ENCODE results near the gene NPHP1. TPM values are rescaled to one million over a fixed set of nuclear protein-coding genes. Genes with fewer than 3 reads are reported as not detected.
"Not testable (repeated sequence)": the region's sequence is repeated elsewhere in the genome, so short reads cannot be mapped to it uniquely, and the experiment has no call there.

Gene NPHP1
- total and polyA plus RNA-seq, 2 donors (not counting 3 experiments of a cell fraction or from before 2014, with no cell fraction given) = 2.3 to 5.9 TPM

GRCh38 chr2:110090164-110090563 lies 114.6 kb downstream of the NPHP1 start:
- H3K4me3 ChIP-seq (replicated peaks in 1 of 3; ENCODE audit: insufficient read depth in 1 of 3, low read depth in 1 of 3, low read length in 3 of 3); H3K9me3 ChIP-seq (replicated peaks; ENCODE audit: control insufficient read depth, insufficient read depth, low read length); H3K27me3 ChIP-seq (ENCODE audit: control insufficient read depth in 2 of 2, insufficient read depth in 2 of 2, low read length in 2 of 2); H3K27ac ChIP-seq (ENCODE audit: insufficient read depth, low read depth, low read length); FAIRE-seq; intact Hi-C loops (cut with micrococcal nuclease); H3K9ac ChIP-seq (replicated peaks; ENCODE audit: extremely low read depth, insufficient read depth, low read length); H4K20me1 ChIP-seq (replicated peaks; ENCODE audit: control insufficient read depth, extremely low read depth, insufficient read depth, low read length); H3K4me2 ChIP-seq (ENCODE audit: insufficient read depth, low read length); H3K79me2 ChIP-seq (ENCODE audit: control insufficient read depth, insufficient read depth, low read length); BruUV-seq (replicated peaks); H3K36me3 ChIP-seq (ENCODE audit: control insufficient read depth in 2 of 2, extremely low read depth in 1 of 2, insufficient read depth in 2 of 2, low read length in 2 of 2); DNase-seq (ENCODE audit: low read depth, low spot score); dilution Hi-C loops (cut with MboI; ENCODE audit: extremely low pct_ligation_motif_present, low sequenced_read_pairs); H2AFZ ChIP-seq (ENCODE audit: low read depth, low read length); POLR2A ChIA-PET; H3K9me1 ChIP-seq (replicated peaks; ENCODE audit: control insufficient read depth, extremely low read depth, insufficient read depth, low read length); H3K4me1 ChIP-seq (ENCODE audit: control insufficient read depth, extremely low read depth, insufficient read depth, low read length); CTCF ChIA-PET: not testable (repeated sequence)

- dilution Hi-C loops (cut with MboI; ENCODE audit: extremely low pct_ligation_motif_present, low sequenced_read_pairs); H3K36me3 ChIP-seq (ENCODE audit: control insufficient read depth in 2 of 2, extremely low read depth in 1 of 2, insufficient read depth in 2 of 2, low read length in 2 of 2); DNase-seq (ENCODE audit: low read depth, low spot score); H4K20me1 ChIP-seq (replicated peaks; ENCODE audit: control insufficient read depth, extremely low read depth, insufficient read depth, low read length); H3K27me3 ChIP-seq (ENCODE audit: control insufficient read depth in 2 of 2, insufficient read depth in 2 of 2, low read length in 2 of 2); POLR2A ChIA-PET; BruUV-seq (replicated peaks); H3K9me3 ChIP-seq (replicated peaks; ENCODE audit: control insufficient read depth, insufficient read depth, low read length); H2AFZ ChIP-seq (ENCODE audit: low read depth, low read length); intact Hi-C loops (cut with micrococcal nuclease); H3K9ac ChIP-seq (replicated peaks; ENCODE audit: extremely low read depth, insufficient read depth, low read length); H3K4me3 ChIP-seq (replicated peaks in 1 of 3; ENCODE audit: insufficient read depth in 1 of 3, low read depth in 1 of 3, low read length in 3 of 3); H3K4me2 ChIP-seq (ENCODE audit: insufficient read depth, low read length); H3K9me1 ChIP-seq (replicated peaks; ENCODE audit: control insufficient read depth, extremely low read depth, insufficient read depth, low read length); H3K4me1 ChIP-seq (ENCODE audit: control insufficient read depth, extremely low read depth, insufficient read depth, low read length); H3K79me2 ChIP-seq (ENCODE audit: control insufficient read depth, insufficient read depth, low read length); H3K27ac ChIP-seq (ENCODE audit: insufficient read depth, low read depth, low read length); CTCF ChIA-PET: not testable (repeated sequence)
- FAIRE-seq = peak; percentile 44
These were observed 121.1 kb downstream of the NPHP1 start for GRCh38 chr2:110083757-110084156.

- POLR2A ChIA-PET; H3K9me3 ChIP-seq (replicated peaks; ENCODE audit: control insufficient read depth, insufficient read depth, low read length); H3K79me2 ChIP-seq (ENCODE audit: control insufficient read depth, insufficient read depth, low read length); dilution Hi-C loops (cut with MboI; ENCODE audit: extremely low pct_ligation_motif_present, low sequenced_read_pairs); DNase-seq (ENCODE audit: low read depth, low spot score); H3K4me1 ChIP-seq (ENCODE audit: control insufficient read depth, extremely low read depth, insufficient read depth, low read length); H3K27me3 ChIP-seq (ENCODE audit: control insufficient read depth in 2 of 2, insufficient read depth in 2 of 2, low read length in 2 of 2); H3K4me3 ChIP-seq (replicated peaks in 1 of 3; ENCODE audit: insufficient read depth in 1 of 3, low read depth in 1 of 3, low read length in 3 of 3); H3K9ac ChIP-seq (replicated peaks; ENCODE audit: extremely low read depth, insufficient read depth, low read length); H2AFZ ChIP-seq (ENCODE audit: low read depth, low read length); FAIRE-seq; BruUV-seq (replicated peaks); H3K4me2 ChIP-seq (ENCODE audit: insufficient read depth, low read length); H3K36me3 ChIP-seq (ENCODE audit: control insufficient read depth in 2 of 2, extremely low read depth in 1 of 2, insufficient read depth in 2 of 2, low read length in 2 of 2); H4K20me1 ChIP-seq (replicated peaks; ENCODE audit: control insufficient read depth, extremely low read depth, insufficient read depth, low read length); H3K9me1 ChIP-seq (replicated peaks; ENCODE audit: control insufficient read depth, extremely low read depth, insufficient read depth, low read length); intact Hi-C loops (cut with micrococcal nuclease); CTCF ChIA-PET; H3K27ac ChIP-seq (ENCODE audit: insufficient read depth, low read depth, low read length): not testable (repeated sequence)
These were observed 121.7 kb downstream of the NPHP1 start for GRCh38 chr2:110083162-110083561.

- CTCF ChIA-PET; FAIRE-seq; POLR2A ChIA-PET; H3K9me3 ChIP-seq (replicated peaks; ENCODE audit: control insufficient read depth, insufficient read depth, low read length); H2AFZ ChIP-seq (ENCODE audit: low read depth, low read length); H4K20me1 ChIP-seq (replicated peaks; ENCODE audit: control insufficient read depth, extremely low read depth, insufficient read depth, low read length); H3K4me2 ChIP-seq (ENCODE audit: insufficient read depth, low read length); H3K36me3 ChIP-seq (ENCODE audit: control insufficient read depth in 2 of 2, extremely low read depth in 1 of 2, insufficient read depth in 2 of 2, low read length in 2 of 2); H3K27me3 ChIP-seq (ENCODE audit: control insufficient read depth in 2 of 2, insufficient read depth in 2 of 2, low read length in 2 of 2); H3K9me1 ChIP-seq (replicated peaks; ENCODE audit: control insufficient read depth, extremely low read depth, insufficient read depth, low read length); BruUV-seq (replicated peaks); DNase-seq (ENCODE audit: low read depth, low spot score); H3K79me2 ChIP-seq (ENCODE audit: control insufficient read depth, insufficient read depth, low read length); H3K27ac ChIP-seq (ENCODE audit: insufficient read depth, low read depth, low read length); H3K9ac ChIP-seq (replicated peaks; ENCODE audit: extremely low read depth, insufficient read depth, low read length); dilution Hi-C loops (cut with MboI; ENCODE audit: extremely low pct_ligation_motif_present, low sequenced_read_pairs); intact Hi-C loops (cut with micrococcal nuclease); H3K4me3 ChIP-seq (replicated peaks in 1 of 3; ENCODE audit: insufficient read depth in 1 of 3, low read depth in 1 of 3, low read length in 3 of 3); H3K4me1 ChIP-seq (ENCODE audit: control insufficient read depth, extremely low read depth, insufficient read depth, low read length): not testable (repeated sequence)
These were observed 126.7 kb downstream of the NPHP1 start for GRCh38 chr2:110078104-110078503.
